GM11168 (cell line): ENCODE results near the gene POFUT2.

Experiments used
- in situ Hi-C: fragments of 300-500 bp; cut with MboI; formaldehyde crosslinking; loops from one replicate; pipeline ENCODE4 v1.12.0; 2022; ENCODE audit warnings: low sequenced_read_pairs; ENCODE audit not compliant: unreplicated experiment

The POFUT2 gene, protein sequence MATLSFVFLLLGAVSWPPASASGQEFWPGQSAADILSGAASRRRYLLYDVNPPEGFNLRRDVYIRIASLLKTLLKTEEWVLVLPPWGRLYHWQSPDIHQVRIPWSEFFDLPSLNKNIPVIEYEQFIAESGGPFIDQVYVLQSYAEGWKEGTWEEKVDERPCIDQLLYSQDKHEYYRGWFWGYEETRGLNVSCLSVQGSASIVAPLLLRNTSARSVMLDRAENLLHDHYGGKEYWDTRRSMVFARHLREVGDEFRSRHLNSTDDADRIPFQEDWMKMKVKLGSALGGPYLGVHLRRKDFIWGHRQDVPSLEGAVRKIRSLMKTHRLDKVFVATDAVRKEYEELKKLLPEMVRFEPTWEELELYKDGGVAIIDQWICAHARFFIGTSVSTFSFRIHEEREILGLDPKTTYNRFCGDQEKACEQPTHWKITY

DNA sequence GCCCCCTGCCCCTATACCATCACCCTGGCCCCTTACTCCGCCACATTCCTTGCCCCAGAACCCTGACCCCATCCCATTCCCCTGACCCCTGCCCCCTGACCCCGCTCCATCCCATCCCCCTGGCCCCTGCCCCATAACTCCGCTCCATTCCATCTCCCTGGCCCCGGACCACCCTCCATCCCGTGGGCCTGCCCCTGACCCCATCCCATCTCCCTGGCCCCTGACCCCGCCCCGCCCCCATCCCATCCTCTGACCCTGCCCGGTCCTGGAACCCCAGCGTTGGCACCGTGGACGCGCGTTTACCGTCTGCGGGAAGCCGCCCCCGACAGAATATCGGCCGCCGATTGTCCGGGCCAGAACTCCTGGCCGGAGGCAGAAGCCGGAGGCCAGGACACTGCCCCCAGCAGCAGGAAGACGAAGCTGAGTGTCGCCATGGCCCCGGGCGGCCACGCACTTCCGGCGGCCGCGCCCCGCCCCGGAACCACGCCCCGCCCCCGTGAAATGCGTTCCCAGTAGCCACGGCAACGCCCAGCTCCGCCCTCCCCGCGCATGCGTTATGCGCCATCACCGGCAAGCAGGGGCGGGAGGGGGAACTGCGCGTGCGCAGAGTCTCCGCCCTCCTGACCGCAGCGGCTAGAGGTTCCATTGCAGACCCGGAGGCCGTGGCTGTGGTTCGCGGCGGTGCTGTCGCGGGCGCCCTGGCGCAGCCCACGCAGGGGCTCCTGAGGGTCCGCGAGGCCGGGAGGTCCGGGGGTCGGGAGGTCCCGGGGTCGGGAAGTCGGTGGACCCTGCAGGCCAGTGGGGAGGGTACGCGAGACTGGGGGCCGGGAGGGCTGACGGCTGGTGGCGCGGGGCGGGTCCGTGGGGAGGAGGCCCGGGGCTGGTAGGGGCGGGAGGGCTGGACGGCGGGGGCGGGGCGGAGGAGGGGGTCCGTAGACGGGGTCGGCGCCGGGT, at the start of gene POFUT2:
POFUT2 (minus strand) TSS at position 458 of the 954 bp plus-strand sequence; CDS start at position 434, 24 bp downstream.
- in situ Hi-C loops, result loop anchor here (10.0 kb wide), 1 partner anchor 157 kb away; no protein-coding TSS in a partner anchor

DNA sequence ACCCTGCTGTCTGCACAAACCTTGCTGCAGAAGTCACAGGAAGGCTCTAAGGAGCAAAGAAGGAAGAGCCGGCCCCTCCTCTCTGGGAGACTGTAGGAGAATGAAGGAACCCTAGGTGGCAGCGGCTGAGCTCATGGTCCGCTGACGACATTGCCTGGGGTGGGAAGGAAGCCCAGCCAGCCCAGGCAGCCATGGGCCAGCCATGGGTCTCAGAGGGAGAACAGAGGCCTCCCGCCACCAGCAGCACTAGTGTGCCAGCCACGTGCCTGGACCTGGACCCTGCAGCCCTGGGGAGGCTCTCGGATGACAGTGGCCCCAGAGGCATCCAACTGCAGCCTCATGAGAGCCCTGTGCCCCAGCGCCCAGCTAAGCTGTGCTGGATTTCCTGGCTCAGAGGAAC, 49.2 kb upstream of the POFUT2 start:
- in situ Hi-C loops, result no loop called here

DNA sequence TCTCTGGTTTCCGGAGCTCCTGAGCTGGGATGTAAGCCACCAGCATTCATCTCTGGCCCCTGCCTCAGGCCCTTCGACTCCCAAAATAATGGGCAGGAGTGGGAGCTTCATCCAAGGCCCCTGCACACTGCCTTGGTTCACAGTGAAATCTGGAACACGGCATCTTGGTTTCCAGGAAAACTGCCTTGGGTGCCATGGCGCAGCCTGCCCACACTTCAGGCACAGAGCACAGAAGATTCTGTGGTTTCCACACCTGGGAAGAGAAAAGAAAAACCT, 48.8 kb upstream of the POFUT2 start:
- in situ Hi-C loops, result no loop called here

DNA sequence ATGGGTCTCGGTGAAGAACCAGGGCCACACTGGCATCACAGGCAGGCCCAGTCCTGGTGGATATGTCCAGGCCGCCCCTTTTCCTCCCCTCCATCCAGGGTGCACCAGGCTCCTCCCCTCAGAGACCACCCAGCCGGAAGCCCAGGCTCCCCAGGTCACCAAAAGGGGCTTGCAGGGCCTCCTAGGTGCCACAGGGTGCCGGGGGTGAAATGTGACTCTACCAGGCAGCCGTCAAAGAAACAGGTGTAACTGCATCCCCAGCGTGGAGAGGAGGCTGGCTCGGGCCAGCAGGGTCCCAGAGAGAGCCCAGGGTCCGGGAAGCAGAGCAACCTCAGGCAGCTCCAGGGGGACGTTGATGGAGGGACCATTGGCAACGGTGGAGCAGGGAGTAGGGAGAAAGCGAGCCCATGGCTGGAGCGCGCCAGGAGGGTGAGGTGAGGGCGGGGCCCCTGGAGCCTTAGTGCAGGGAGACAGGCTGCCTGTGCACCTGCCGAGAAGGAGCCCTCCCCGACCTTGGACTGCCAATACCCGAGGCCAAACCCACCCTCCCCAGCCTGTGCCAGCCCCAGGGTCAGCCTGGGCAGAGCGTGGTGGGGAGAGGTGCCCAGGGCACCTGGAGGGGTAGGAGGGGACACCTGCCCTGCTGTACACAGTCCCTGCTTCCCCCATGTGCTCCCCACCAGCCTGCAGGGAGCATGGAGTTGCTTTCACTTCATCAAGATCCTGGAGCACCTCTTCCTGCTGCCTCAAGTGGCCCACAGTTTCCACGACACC, 48.3 kb upstream of the POFUT2 start:
- in situ Hi-C loops, result no loop called here

DNA sequence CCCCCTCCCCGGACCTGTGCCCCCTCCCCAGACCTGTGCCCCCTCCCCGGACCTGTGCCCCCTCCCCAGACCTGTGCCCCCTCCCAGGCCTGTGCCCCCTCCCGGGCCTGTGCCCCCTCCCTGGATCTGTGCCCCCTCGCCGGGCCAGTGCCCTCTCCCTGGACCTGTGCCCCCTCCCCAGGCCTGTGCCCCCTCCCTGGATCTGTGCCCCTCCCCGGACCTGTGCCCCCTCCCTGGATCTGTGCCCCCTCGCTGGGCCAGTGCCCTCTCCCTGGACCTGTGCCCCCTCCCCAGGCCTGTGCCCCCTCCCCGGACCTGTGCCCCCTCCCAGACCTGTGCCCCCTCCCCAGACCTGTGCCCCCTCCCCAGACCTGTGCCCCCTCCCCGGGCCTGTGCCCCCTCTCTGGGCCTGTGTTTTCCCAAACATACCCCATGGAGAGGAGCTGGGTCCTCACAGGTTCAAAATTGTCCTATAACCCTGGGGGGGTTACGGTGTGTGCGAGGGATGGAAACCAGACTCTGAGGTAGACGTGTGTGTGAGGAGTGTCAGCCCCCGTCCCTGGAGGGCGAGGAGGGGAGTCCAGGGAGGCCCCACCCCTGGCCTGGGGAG, 47.6 kb upstream of the POFUT2 start:
- in situ Hi-C loops, result no loop called here

DNA sequence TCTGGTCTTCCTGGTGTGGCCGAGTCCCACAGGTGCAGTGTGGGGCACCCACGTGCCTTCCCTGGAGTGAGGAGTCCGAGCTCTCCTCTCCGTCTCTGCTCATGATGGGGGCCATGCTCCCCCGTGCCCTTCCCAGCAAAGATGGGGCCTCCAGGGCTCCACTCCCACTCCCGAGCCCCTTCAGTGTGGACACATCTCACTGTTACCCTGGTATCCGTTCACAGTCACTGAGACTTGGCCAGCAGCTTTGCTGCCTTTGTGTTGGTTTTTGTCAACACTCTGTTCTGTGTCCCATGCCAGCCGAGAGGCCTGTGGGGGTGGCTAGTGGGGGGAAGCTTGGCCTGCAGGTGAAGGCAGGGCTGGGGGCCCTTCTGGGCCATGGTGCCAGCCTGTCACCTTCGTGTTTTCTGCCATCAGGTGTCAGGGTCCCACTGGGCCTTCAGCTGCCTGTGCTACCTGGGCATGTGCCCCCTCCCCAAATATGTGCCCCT, 46.9 kb upstream of the POFUT2 start:
- in situ Hi-C loops, result no loop called here

DNA sequence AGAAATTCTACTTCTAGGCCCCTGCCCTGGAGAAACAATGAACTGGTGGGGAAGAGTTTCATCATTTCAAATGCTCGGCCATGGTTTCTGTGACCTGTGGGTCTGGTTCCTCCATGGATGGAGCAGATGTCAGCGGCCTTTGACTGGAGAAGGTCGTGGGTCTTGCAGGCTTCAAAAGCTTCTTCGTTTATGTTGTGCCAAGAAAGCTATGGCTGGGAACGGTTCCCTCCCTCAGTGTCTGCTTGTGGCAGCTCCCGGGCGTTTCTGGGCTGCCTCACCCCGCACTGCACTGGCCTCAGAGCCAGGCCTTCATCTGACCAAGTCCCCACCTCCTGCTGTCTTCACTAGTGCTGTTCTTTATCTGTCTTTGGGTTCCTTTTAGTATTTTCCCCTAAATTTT, 46.4 kb upstream of the POFUT2 start:
- in situ Hi-C loops, result no loop called here

DNA sequence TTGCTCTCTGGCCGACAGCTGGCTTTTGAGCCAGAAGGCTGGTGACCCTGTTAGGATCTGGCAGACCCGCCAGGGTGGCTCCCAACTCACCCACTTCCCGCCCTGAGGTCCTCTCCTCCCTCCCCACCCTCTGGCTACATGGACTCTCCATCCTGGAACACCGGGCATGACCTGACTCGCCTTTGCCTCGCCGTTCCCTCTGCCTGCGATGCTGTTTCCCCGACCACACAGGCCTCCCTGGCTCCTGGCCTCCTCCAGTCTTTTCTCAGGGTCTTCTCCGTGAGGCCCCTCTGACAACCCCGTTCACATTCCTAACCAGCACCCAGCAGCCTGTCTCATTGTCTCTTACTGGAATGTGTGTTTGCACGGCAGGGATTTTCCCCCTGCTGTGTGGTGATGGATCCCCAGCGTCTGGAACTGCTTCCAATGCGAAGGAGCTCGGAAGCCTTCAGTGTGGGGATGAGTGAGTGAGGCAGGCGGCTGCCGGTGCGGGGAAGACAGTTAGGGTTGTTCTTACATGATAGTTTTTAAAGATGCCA, 46.0 kb upstream of the POFUT2 start:
- in situ Hi-C loops, result no loop called here

DNA sequence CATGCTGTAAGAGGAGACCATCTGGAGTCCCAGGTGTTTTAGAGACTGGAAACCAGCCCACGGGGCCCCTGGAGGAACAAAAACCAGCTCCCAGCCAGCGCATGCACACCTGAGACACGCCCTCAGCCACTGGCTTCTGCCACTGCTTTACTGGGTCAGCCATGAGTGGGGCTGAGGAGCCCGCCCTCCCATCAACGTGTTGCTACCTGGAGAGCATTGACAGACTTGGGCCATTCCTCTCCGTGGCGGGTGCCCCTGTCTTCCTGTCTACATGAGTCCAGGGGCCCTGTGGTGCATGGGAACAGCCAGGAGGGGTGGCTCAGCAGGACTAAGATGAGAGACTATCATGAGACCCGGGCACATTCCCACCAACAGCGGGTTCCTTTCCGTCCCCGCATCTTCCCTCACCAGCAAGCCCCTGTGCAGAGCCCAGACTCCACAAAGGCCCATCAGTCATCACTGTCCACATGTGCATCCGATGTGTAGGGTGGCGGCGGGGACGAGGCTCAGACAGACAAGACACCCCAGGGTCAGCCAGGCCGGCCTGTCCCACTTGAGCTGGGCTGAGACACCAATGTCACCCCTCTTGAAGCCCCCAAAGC, 45.4 kb upstream of the POFUT2 start:
- in situ Hi-C loops, result no loop called here

DNA sequence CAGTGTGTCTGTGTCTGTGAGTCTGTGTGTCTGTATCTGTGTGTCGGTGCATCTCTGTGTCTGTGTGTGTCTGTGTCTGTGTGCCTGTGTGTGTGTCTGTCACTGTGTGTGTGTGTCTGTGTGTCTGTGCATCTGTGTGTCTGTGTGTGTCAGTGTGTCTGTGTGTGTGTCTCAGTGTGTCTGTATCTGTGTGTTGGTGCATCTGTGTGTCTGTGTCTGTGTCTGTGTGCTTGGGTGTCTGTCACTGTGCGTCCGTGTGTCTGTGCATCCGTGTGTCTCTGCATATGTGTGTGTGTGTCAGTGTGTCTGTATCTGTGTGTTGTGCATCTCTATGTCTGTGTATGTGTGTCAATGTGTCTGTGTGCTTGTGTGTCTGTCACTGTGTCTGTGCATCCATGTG, 44.7 kb upstream of the POFUT2 start:
- in situ Hi-C loops, result no loop called here

DNA sequence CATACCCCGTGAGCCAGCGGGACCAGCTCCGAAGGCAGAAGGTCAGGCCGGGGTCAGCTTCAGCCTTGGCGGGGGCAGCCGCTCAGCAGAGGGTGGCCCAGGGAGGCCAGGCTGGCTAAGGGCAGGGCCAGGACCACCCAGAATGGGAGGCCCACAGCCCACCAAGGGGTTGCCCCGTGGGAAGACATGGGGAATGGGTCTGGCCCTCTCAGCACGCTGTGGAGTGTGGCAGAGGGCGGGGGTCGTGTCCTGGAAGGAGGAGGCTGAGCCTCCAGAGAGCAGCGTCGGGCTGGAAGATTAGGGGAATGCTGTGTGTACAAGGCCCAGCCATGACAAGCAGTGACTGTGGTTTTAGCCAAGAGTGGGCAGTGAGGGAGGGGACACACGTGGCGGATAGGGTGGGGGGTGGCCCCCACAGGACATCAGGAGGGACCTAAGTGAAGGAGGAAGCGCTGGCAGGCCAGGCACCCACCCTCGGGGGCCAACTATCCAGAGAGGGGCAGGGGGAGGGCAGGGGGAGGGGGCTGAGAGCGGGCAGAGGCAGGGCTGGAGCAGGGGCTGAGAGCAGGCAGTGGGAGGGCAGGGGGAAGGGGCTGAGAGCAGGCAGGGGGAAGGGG, 43.9 kb upstream of the POFUT2 start:
- in situ Hi-C loops, result no loop called here

DNA sequence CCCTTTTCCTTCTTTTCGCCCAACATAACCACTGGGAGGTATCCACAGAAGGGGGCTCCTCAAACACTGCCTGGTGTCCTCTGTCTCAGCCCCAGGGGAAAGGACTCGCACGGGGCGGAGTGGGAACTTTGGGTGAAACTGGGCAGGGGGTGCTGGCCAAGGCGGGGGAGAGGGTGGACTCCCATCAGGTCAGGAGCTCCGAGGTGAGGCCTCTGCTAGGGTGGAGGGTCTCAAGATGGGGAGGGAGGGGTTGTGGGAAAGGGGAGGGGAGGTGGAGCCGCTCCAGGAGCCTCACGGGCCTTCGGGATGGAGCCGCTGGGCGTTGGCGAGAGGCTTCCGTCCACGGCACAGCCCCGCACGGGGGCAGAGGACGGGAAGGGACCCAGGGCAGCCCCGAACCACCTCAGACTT, 43.2 kb upstream of the POFUT2 start:
- in situ Hi-C loops, result no loop called here

DNA sequence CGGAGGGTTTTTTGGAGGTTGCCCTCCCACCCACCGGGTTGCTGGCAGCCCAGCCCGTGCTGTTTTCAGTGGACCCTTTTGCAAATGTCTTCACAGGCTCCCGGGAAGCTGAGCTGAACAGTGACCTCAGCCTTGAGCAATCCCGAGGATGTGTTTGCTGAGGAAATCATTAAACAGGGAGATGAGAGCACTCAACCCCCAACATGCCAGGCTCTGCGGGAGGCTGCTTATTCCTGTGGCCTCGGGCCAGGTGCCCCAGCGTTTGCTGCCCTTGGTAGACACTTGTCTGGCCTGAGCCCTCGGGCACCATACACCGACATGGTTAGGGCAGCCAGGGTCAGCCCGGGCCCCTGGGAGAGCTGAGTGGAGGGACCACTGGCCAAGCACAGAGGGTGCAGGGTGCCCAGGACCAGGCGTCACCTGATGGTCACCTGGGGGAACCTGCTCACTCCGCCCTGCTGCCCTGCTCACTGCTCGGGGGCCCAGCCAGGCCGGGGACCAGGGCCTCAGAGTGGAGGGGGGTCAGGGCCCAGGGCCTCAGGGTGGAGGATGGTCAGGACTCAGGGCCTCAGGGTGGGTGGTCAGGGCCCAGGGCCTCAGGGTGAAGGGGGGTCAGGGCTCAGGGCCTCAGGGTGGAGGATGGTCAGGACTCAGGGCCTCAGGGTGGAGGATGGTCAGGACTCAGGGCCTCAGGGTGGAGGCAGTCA, 42.5 kb upstream of the POFUT2 start:
- in situ Hi-C loops, result no loop called here

DNA sequence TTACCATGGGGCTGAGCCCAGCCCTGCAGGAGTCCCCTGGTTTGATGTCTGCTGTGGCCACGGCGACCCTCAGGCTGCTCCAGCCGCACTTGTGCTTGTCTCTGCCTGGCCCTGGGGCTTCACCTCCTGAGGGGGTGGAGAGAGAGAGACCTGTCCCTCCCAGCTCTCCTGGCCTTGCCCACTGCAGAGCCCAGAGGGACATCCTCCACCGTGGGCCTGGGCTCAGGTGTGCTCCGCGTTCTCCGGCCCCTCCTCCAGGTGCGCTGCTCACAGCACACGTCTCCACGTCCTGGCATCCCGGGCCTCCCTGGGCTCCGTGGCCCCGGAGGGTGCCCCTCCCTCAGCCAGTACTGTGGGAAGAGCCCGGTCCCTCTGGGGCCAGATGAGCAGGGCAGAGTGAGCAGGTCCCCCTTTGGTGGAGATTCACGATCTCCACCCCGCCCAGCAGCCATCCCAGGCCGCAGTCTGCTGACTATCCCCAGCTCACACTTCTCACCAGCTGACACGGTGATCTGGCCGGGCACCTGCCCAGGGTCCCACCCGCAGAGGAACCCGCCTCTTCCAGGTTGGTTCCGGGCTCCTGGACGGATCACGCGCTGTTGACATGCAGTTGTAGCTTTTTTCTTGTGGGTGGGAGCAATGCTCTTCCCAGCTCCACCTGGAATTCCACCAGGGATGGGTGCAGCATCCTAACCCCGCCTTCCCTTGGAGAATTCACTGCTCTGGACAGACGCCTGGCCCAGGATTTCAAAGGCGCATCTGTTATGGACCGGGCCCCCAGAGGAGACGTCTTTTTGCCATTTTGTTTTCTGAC, 41.8 kb upstream of the POFUT2 start:
- in situ Hi-C loops, result no loop called here

DNA sequence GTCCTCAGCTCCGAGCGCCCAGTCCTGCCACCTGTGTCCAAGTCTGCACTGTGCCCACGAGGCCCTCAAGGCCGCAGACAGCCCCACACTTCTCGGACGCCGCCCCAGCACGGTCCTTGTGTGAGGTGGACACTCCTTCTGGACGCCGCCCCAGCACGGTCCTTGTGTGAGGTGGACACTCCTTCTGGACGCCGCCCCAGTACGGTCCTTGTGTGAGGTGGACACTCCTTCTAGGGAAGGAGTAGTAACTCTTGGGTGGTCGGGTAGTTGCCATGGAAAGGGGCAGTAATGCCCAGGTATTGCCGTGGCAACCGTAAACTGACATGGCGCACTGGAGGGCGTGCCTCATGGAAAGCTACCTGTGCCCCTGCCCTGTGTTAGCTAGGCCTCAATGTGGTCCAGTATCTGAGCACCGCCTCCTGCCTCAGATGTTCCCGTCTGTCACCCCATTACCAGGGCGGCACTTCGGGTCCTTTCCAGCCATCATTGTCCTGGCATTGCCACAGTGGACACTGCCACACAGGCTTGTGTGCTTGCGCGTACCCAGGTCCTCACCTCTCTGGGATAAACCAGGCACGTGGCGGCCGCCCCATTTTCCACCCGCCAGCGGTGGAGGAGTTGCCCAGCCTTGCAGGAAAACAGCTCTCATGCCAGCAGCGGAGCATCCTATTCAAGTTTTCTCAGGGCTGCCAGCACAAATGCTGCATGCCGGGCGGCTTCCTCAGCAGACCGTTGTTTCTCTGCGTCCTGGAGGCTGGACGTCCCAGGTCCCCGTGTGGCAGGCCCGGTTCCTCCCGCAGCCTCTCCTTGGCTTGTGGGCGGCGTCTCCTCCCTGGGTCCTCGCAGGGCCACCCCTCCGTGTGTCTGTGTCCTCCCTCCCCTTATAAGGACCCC, 40.8 kb upstream of the POFUT2 start:
- in situ Hi-C loops, result no loop called here

DNA sequence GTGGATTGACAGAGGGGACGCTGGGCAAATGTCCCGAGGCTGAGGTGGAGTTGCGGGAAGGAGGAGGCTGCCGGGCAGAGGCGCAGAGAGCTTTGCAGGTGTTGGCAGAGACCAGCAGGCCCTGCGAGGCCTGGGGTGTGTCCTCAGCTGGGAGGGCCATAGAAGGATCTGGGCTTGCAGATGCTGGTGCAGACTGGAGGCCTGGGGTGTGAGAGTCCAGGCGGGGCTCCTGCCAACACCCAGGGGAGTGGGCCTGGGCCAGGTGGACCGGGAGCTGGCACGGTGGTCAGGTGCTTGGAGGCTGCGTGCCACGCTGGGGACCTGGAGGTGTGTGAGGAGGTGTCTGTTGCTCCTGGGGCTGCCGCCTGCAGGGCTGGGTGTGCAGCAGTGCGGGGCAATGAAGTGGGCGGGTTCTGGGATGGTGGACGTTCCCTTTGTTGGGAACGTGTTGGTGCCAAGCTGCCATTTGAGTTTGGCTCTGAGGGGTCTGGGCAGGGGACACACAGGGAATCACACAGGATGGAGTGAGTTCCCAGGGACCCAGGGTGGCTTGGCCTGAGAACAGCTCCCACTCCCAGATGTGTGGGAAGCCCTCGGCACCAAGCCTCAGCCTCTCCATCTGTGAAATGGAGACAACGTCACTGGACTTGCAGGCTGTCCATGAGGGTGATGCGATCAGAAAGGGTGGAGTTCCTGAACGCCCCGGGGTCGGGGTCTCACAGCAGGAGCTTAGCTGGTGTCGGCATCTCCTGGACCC, 39.9 kb upstream of the POFUT2 start:
- in situ Hi-C loops, result no loop called here
